GM12865 (cell line): ENCODE results near the gene MTUS2.

Experiments used
- DNase-seq: peaks from one replicate; pipeline ENCODE4 v3.0.0; 2010; ENCODE audit warnings: low read depth
- H3K4me3 ChIP-seq: 2 replicates; pipeline ENCODE4 v1.5.1; 2011; ENCODE audit warnings: mild to moderate bottlenecking, low read depth, low read length, control low read depth
- CTCF ChIP-seq: IDR thresholded peaks from 2 replicates; pipeline ENCODE4 v1.5.1; 2011; ENCODE audit warnings: low read length, control low read depth, low read depth, inconsistent platforms; ENCODE audit not compliant: insufficient read depth; ENCODE audit errors: missing control alignments

Gene MTUS2

GRCh38 chr13:29008296-29008695, 188.2 kb downstream of the MTUS2 start:
- TF ChIP-seq CTCF = no peak
- no peak overlapping the region for H3K4me3 ChIP-seq
- no peak for DNase-seq

DNA sequence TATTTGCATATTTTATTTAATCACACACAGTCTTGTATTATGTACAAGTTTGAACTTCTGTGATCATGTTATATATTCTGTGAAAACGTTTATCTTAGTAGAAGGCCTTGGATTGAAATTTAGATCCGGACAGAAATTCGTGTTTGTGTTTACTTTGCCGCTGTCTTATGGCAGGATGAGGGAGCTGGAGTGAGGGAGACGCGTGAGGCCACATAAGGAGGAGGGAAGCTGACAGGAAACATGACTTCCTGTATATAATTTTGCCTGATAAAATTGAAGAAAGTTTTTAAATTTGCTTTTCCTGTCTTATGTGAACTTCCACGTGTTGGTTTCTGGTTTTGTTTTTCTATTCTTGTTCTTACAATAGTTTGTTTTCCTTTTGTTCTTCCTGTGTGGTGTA, 200.2 kb downstream of the MTUS2 start:
- DNase-seq = no peak
- no peak for TF ChIP-seq CTCF
- no peak overlapping the region for H3K4me3 ChIP-seq

- no peak for DNase-seq
- no peak overlapping the region for H3K4me3 ChIP-seq
- no peak for TF ChIP-seq CTCF
Measured at GRCh38 chr13:29021311-29021710, 201.2 kb downstream of the MTUS2 start.

DNA sequence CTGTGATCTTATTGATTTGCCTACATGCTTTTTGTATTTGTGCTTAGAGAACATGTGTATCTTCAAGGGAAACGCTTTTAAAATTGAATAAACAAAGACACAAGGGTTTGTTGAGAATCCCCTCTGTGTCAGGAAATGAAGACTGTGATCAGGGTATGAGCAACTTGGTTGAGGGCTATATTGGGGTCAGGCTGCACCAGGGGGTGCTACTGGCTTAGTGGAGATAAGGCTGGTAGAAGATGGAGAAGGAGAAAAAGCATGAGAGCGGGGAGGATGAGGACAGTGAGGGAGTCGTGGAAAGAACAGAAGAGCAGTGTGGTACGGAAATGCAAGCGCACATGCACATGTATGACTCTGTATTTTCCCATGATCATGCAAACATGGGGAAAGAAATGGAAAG, 201.6 kb downstream of the MTUS2 start:
- no peak for DNase-seq
- no peak overlapping the region for H3K4me3 ChIP-seq
- no peak for TF ChIP-seq CTCF

DNA sequence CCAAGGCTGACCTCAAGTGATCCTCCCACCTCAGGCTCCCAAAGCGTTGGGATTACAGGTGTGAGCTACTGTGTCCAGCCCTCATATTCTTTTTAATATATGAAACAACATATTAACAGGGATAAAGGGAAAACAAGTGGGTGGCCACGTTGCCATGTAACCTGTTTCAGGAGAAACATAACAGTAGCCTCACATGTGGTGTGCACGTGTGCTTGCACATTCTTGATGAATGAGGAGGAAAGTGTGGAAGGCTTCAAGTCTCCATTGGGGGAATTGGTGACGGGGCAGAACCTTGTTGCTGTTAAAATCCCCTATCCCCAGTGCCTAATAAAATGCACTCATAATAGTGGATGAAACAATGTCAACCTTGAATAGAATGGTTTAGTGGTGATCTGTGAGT, 202.3 kb downstream of the MTUS2 start:
- no peak for DNase-seq
- TF ChIP-seq CTCF = no peak
- H3K4me3 ChIP-seq = no peak overlapping the region

GRCh38 chr13:29022968-29023367, 202.8 kb downstream of the MTUS2 start:
- DNase-seq = no peak
- TF ChIP-seq CTCF = no peak
- H3K4me3 ChIP-seq = no peak overlapping the region

GRCh38 chr13:29024783-29025182, 204.6 kb downstream of the MTUS2 start:
- H3K4me3 ChIP-seq = no peak overlapping the region
- no peak for TF ChIP-seq CTCF
- DNase-seq = no peak
